Measurements from ENCODE around the gene PRKG1. TPM values are rescaled to one million over a fixed set of nuclear protein-coding genes. Genes with fewer than 3 reads are reported as not detected.

The PRKG1 gene
- total RNA-seq, 6 experiments from 2014 or later, result 1.1 to 2.0 (median 1.3) TPM

DNA sequence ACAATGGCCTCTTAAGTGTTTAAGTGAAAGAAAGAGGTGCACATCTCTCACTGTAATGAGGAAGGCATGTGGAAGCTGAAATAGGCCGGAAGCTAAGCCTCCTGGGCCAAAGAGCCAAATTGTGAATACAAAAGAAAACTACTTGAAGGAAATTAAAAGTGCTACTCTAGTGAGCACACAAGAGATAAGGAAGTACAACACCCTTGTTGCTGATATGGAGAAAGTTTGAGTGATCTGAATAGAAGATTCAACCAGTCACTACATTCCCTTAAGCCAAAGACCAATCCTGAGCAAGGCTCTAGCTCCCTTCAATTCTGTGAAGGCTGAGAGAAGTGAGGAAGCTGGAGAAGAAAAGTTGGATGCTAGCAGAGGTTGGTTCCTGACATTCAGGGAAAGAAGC, 1248.0 kb downstream of the PRKG1 start:
- no peak overlapping the region for H3K27ac ChIP-seq
- H3K4me1 ChIP-seq, result no peaks in the 10 kb centered on the region
- H3K9me3 ChIP-seq, result no peaks in the 10 kb centered on the region
- intact Hi-C loops (cut with DNase I), result loop anchor here in 1 of 2 donors (10.0 kb wide), 1 partner anchor 152 kb away; no protein-coding TSS in a partner anchor
- TF ChIP-seq, protein P1, sequence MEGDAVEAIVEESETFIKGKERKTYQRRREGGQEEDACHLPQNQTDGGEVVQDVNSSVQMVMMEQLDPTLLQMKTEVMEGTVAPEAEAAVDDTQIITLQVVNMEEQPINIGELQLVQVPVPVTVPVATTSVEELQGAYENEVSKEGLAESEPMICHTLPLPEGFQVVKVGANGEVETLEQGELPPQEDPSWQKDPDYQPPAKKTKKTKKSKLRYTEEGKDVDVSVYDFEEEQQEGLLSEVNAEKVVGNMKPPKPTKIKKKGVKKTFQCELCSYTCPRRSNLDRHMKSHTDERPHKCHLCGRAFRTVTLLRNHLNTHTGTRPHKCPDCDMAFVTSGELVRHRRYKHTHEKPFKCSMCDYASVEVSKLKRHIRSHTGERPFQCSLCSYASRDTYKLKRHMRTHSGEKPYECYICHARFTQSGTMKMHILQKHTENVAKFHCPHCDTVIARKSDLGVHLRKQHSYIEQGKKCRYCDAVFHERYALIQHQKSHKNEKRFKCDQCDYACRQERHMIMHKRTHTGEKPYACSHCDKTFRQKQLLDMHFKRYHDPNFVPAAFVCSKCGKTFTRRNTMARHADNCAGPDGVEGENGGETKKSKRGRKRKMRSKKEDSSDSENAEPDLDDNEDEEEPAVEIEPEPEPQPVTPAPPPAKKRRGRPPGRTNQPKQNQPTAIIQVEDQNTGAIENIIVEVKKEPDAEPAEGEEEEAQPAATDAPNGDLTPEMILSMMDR (IDR thresholded peaks at IDR 0.05), result no peak
- TF ChIP-seq POLR2A (IDR thresholded peaks at IDR 0.05), result no peak
- DNase-seq (no peak), ATAC-seq (no peak)
- 60% methylated on average over 1 of the region's 1 CpG for WGBS (ENCODE audit: insufficient coverage, low coverage, low lambda C conversion rate, missing lambda C conversion rate)
- no peaks in the 10 kb centered on the region for H3K36me3 ChIP-seq
- H3K27me3 ChIP-seq, result no peaks in the 10 kb centered on the region
- no peak overlapping the region for H3K4me3 ChIP-seq

DNA sequence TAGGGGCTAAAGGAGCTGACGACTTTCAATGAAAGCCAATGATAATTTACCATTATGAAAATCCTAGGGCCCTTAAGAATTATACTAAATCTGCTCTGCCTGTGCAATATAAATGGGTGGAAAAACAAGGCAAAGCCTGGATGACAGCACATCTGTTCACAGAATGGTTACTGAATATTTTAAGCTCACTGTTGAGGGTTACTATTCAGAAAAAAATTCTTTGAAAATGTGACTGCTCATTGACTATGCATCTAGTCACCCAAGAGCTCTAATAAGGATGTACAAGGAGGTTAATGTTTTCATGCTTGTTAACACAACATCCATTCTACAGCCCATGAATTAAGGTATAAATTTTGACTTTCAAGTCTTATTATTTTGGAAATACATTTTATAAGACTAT, 1248.6 kb downstream of the PRKG1 start:
- intact Hi-C loops (cut with DNase I), result loop anchor here in 1 of 2 donors (10.0 kb wide), 1 partner anchor 152 kb away; no protein-coding TSS in a partner anchor

DNA sequence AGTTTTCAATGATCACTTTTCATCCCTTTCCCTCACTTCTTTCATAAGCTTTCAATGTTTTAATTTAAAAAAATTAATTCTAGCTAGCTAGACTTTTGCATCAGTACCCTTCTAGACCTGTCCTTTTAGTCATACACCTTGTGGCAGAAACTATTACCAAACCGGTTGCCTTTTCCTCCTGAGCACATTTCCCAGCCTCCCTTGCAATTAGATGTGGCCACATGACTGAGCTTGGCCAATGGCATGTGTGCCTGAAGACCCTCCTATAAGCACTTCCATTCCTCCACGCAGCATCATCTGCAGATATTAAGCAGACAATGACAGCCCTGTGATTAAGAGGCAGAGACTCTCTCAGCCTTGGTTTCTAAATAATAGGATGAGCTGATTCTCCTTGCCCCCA, 1252.1 kb downstream of the PRKG1 start:
- ATAC-seq (no peak), DNase-seq (no peak)
- no peaks in the 10 kb centered on the region for H3K4me1 ChIP-seq
- no peaks in the 10 kb centered on the region for H3K27me3 ChIP-seq
- whole genome bisulfite sequencing (ENCODE audit: insufficient coverage, low coverage, low lambda C conversion rate, missing lambda C conversion rate), result 50% methylated on average over 2 of the region's 2 CpGs
- TF ChIP-seq POLR2A (IDR thresholded peaks at IDR 0.05), result no peak
- TF ChIP-seq, protein P1 (IDR thresholded peaks at IDR 0.05), result no peak
- no peak overlapping the region for H3K4me3 ChIP-seq
- intact Hi-C loops (cut with DNase I), result loop anchor here in 1 of 2 donors (10.0 kb wide), 1 partner anchor 148 kb away; no protein-coding TSS in a partner anchor
- H3K36me3 ChIP-seq, result no peaks in the 10 kb centered on the region
- H3K9me3 ChIP-seq, result no peaks in the 10 kb centered on the region
- no peak overlapping the region for H3K27ac ChIP-seq

More for the DNA sequence above, 1248.6 kb downstream of the PRKG1 start:
- WGBS (ENCODE audit: insufficient coverage, low coverage, low lambda C conversion rate, missing lambda C conversion rate), result 59% methylated on average over 1 of the region's 1 CpG
- no peak for DNase-seq
- Histone ChIP-seq H3K9me3 (no peaks in the 10 kb centered on the region), H3K4me1 (no peaks in the 10 kb centered on the region), H3K27ac (no peak overlapping the region), H3K36me3 (no peaks in the 10 kb centered on the region), H3K27me3 (no peaks in the 10 kb centered on the region), H3K4me3 (no peak overlapping the region)
- ATAC-seq, result no peak
- TF ChIP-seq, protein P1 (IDR thresholded peaks at IDR 0.05), result no peak
- no peak for TF ChIP-seq POLR2A (IDR thresholded peaks at IDR 0.05)

DNA sequence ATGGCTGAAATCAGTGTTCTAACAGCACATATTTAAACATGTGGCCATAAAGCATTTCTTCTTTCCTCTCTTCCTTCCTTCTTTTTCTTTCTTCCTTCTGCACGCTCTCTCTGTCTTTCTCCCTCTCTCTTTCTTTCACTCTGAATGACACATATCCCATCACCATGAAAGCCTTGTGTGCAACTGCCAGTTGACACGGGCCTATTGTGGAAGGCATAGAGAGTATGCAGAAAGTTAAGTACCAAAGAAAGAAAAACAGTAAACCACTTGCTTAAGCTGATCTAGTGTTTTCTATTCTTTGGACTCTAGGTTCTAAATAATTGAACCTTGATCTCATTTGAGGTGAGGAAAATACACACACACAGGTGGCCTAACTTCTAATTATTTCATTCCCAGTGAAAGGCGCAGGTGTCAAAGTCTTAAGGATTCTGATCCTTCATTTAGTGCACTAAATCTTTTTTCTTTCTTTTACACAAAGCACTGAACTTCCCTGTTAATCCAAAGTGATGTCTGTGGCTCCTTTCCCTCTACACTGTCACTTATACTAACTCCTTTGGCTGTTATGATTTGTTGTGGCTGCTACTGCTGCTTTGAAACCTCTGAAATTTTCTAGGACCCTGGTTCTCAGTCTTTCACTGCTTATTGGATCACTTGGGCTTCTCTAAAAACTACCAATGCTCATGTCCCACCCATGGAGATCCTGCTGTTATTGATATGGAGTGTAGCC, 1257.5 kb downstream of the PRKG1 start:
- intact Hi-C loops (cut with DNase I), result no loop called here
- 74% methylated on average over 3 of the region's 3 CpGs for WGBS (ENCODE audit: insufficient coverage, low coverage, low lambda C conversion rate, missing lambda C conversion rate)
- Histone ChIP-seq H3K4me1 (no peaks in the 10 kb centered on the region), H3K27ac (no peak overlapping the region), H3K4me3 (no peak overlapping the region), H3K27me3 (no peaks in the 10 kb centered on the region), H3K36me3 (no peaks in the 10 kb centered on the region), H3K9me3 (no peaks in the 10 kb centered on the region)
- no peak for ATAC-seq
- TF ChIP-seq, protein P1 (IDR thresholded peaks at IDR 0.05), result no peak
- TF ChIP-seq POLR2A (IDR thresholded peaks at IDR 0.05), result no peak
- no peak for DNase-seq
